HepG2 (cell line): Measurements from ENCODE around the gene CHRD. TPM values are rescaled to one million over a fixed set of nuclear protein-coding genes. Genes with fewer than 3 reads are reported as not detected.

Experiments used
- ATAC-seq: fragments of 200-7000 bp; cut with Tn5 transposase; 3 replicates; pipeline ENCODE4 v1.9.1; 2020; ENCODE audit warnings: mild to moderate bottlenecking, moderate library complexity
- BruUV-seq: library from RNA; stranded (reverse); fragments of 400-500 nt; replicated peaks from 2 replicates; lab custom pipeline; 2021; lab: Mats Ljungman, UMichigan
- CTCF ChIA-PET: fragments of 300-600 bp; formaldehyde crosslinking; extraction: SDS; loops from one replicate; lab custom pipeline; 2021; ENCODE audit warnings: low total read pairs, inconsistent platforms, low intra/inter-chr PET ratio; lab: Yijun Ruan, JAX
- POLR2A ChIA-PET: fragments of 350-600 bp; sonication (Branson Sonifier 250); formaldehyde crosslinking; loops from one replicate; lab custom pipeline; 2020; ENCODE audit warnings: antibody characterized with exemption, inconsistent platforms; lab: Yijun Ruan, JAX
- DNase-seq: peaks from one replicate; pipeline ENCODE4 v3.0.0-alpha.2; 2015; ENCODE audit warnings: low spot score
- FAIRE-seq: peaks from 3 replicates; lab custom pipeline; 2011; peaks lifted over from hg19 to GRCh38; lab: Jason Lieb, UNC
- H2AFZ ChIP-seq: one replicate; pipeline ENCODE4 v1.6.1; 2011; ENCODE audit warnings: low read length, inconsistent platforms
- H3K27ac ChIP-seq: fragments of 300-600 bp; 3 replicates; pipeline ENCODE4 v1.8.0; 2011; ENCODE audit warnings: mixed run types, mild to moderate bottlenecking, mixed read lengths, low read length, inconsistent platforms; ENCODE audit not compliant: insufficient read depth; ENCODE audit errors: extremely low read length
- H3K27me3 ChIP-seq, 2 experiments: fragments of 200-600 bp in 1 of 2; 2 replicates in 1 of 2; 3 replicates in 1 of 2; pipeline versions ENCODE4 v1.6.0 to v1.8.0; 2011; ENCODE audit warnings: low read length in 2 of 2, mild to moderate bottlenecking in 2 of 2, moderate library complexity in 2 of 2, inconsistent platforms in 1 of 2; ENCODE audit not compliant: insufficient read depth in 2 of 2, control insufficient read depth in 1 of 2
- H3K36me3 ChIP-seq, 2 experiments: fragments of 200-600 bp in 1 of 2; replicated peaks in 1 of 2; 2 replicates in 1 of 2; 3 replicates in 1 of 2; pipeline versions ENCODE4 v1.5.1 to v1.8.0; 2011; ENCODE audit warnings: low read length in 2 of 2, inconsistent platforms in 1 of 2; ENCODE audit not compliant: insufficient read depth in 2 of 2, control insufficient read depth in 1 of 2
- H3K4me1 ChIP-seq: 2 replicates; pipeline ENCODE4 v1.5.1; 2012; ENCODE audit warnings: low read length, inconsistent platforms; ENCODE audit not compliant: insufficient read depth
- H3K4me2 ChIP-seq: 2 replicates; pipeline ENCODE4 v1.6.0; 2011; ENCODE audit warnings: low read depth, low read length, inconsistent platforms
- H3K4me3 ChIP-seq, 3 experiments: fragments of 200-600 bp in 1 of 3; sonication (generic), shearing (Covaris generic) in 1 of 3; replicated peaks in 1 of 3; 2 replicates each; pipeline ENCODE4 v1.5.1; 2011 to 2016; ENCODE audit warnings: low read length in 3 of 3, inconsistent platforms in 2 of 3, low read depth in 2 of 3, mild to moderate bottlenecking in 2 of 3, control low read depth in 1 of 3, mixed read lengths in 1 of 3; ENCODE audit not compliant: insufficient read depth in 1 of 3
- H3K79me2 ChIP-seq: one replicate; pipeline ENCODE4 v1.6.1; 2011; ENCODE audit warnings: low read length, inconsistent platforms; ENCODE audit not compliant: insufficient read depth
- H3K9ac ChIP-seq: 2 replicates; pipeline ENCODE4 v1.6.0; 2011; ENCODE audit warnings: mild to moderate bottlenecking, low read depth, low read length, inconsistent platforms; ENCODE audit not compliant: insufficient read depth
- H3K9me3 ChIP-seq: 2 replicates; pipeline ENCODE4 v1.5.1; 2012; ENCODE audit warnings: mild to moderate bottlenecking, low read length
- H4K20me1 ChIP-seq: 2 replicates; pipeline ENCODE4 v1.6.0; 2011; ENCODE audit warnings: inconsistent platforms, mild to moderate bottlenecking, low read length, moderate library complexity; ENCODE audit not compliant: insufficient read depth
- CREB1 ChIP-seq, 2 experiments: fragments of 450-650 bp in 1 of 2; IDR thresholded peaks; 2 replicates each; pipeline ENCODE4 v1.6.1; 2016 to 2017; ENCODE audit warnings: control low read depth in 1 of 2, mild to moderate bottlenecking in 1 of 2, missing compliant biosample characterization in 1 of 2, missing genetic modification characterization in 1 of 2
- HNRNPL ChIP-seq: fragments of 200-400 bp; formaldehyde crosslinking; IDR thresholded peaks from 2 replicates; pipeline ENCODE4 v1.6.1; 2017; ENCODE audit warnings: mild to moderate bottlenecking, low read depth, low read length
- LCORL ChIP-seq, 2 experiments: fragments of 450-650 bp in 1 of 2; sonication (generic) in 1 of 2; formaldehyde crosslinking in 1 of 2; IDR thresholded peaks; 2 replicates each; pipeline versions ENCODE4 v1.5.0 to v1.6.1; 2017 to 2020; ENCODE audit warnings: antibody characterized with exemption in 1 of 2, missing genetic modification reagents in 1 of 2
- MNT ChIP-seq: fragments of 450-650 bp; IDR thresholded peaks from 2 replicates; pipeline ENCODE4 v1.6.1; 2016
- RXRA ChIP-seq: sonication (generic); formaldehyde crosslinking; IDR thresholded peaks from 2 replicates; pipeline ENCODE4 v1.5.1; 2020; ENCODE audit warnings: missing genetic modification reagents
- ZKSCAN8 ChIP-seq: IDR thresholded peaks from 2 replicates; pipeline ENCODE4 v1.6.1; 2016; ENCODE audit warnings: borderline replicate concordance, missing genetic modification reagents, missing compliant biosample characterization
- ZNF646 ChIP-seq: sonication (generic); formaldehyde crosslinking; IDR thresholded peaks from 2 replicates; pipeline ENCODE4 v1.9.0; 2021; ENCODE audit warnings: mild to moderate bottlenecking, missing genetic modification reagents
- WGBS: methylation state at CpG from one replicate; pipeline ENCODE4 v1.1.6; 2017; ENCODE audit warnings: low lambda C conversion rate; 5-methylcytosine and 5-hydroxymethylcytosine counted together
- in situ Hi-C: cut with HindIII; loops from 2 replicates; pipeline ENCODE4 v1.10.0; 2017; ENCODE audit warnings: low pct_unique_long_range_greater_than_20kb; ENCODE audit not compliant: extremely low pct_ligation_motif_present
- intact Hi-C: fragments of 100-400 bp; cut with micrococcal nuclease; formaldehyde crosslinking; loops from one replicate; pipeline ENCODE4 v1.10.0; 2022; ENCODE audit not compliant: unreplicated experiment
- polyA plus RNA-seq, 8 experiments: library from polyadenylated mRNA; depleted of rRNA in 3 of 8; stranded (reverse) in 7 of 8; unstranded in 1 of 8; fragments of >200 nt; fragmentation: Illumina TruSeq in 4 of 8; extraction: Trizol in 4 of 8; gene quantifications; 2 replicates each; pipeline versions ENCODE4 v1.2.1 to v1.2.3, GENCODE V29; 2011 to 2016; ENCODE audit warnings: low read depth in 4 of 8, missing spikeins in 1 of 8, mixed read lengths in 1 of 8; ENCODE audit not compliant: insufficient read depth in 1 of 8
- total RNA-seq, 5 experiments: library from RNA; depleted of rRNA; stranded (reverse); fragments of >200 nt; fragmentation: Illumina TruSeq; extraction: Trizol; gene quantifications; 2 replicates each; pipeline ENCODE4 v1.2.3, GENCODE V29; 2016; ENCODE audit warnings: low read depth in 1 of 5

CHRD gene
- total and polyA plus RNA-seq, 2 of the 13 experiments (the other 11 are each of a cell fraction or from before 2014, with no cell fraction given), result 22.2 to 35.2 TPM

- H3K27ac ChIP-seq, result no peak overlapping the region
- in situ Hi-C loops (no loop called here), intact Hi-C loops (loop anchor here (5.0 kb wide), 1 partner anchor 128 kb away; no protein-coding TSS in a partner anchor)
- H3K4me3 ChIP-seq, result peak overlapping the region in 1 of 3 experiments; percentile 33; a peak in 1 of 6 replicates
- peak overlapping the region; percentile 49 for H3K4me2 ChIP-seq
- H4K20me1 ChIP-seq, result no peaks in the 10 kb centered on the region
- no peaks in the 10 kb centered on the region for H3K79me2 ChIP-seq
- ChIA-PET POLR2A (interaction anchor here (0.7 to 1.6 kb wide), 3 partner anchors 15 to 37 kb away, joined by 3 to 4 read pairs (median 3); partner anchors contain the start of gene CHRD), CTCF (no interaction called here)
- H3K9me3 ChIP-seq, result no peaks in the 10 kb centered on the region
- no peaks in the 10 kb centered on the region for H3K36me3 ChIP-seq
- H3K27me3 ChIP-seq, result peaks cover 0 to 2% of the 10 kb centered on the region in 2 experiments; a peak in 1 of 5 replicates
- H3K9ac ChIP-seq, result no peak overlapping the region
- no peak for DNase-seq
- no TSS peak for BruUV-seq
- peaks cover 41% of the 10 kb centered on the region for H3K4me1 ChIP-seq
- TF ChIP-seq ZKSCAN8 (CRISPR knock-in tag) (no peak), MNT (peak; percentile 46), RXRA (CRISPR knock-in tag) (no peak), ZNF646 (CRISPR knock-in tag) (peak; percentile 90), LCORL (IDR thresholded peaks at IDR 0.05) (no peak), LCORL (CRISPR knock-in tag; IDR thresholded peaks at IDR 0.05) (peak; percentile 7; the same call in 1 of the 2 replicates), CREB1 (IDR thresholded peaks at IDR 0.05) (peak; percentile 29; the same call in 1 of the 2 replicates), CREB1 (CRISPR knock-in tag; IDR thresholded peaks at IDR 0.05) (no peak), HNRNPL (peak; percentile 61; the same call in 1 of the 2 replicates)
- ATAC-seq, result no peak
- no peak overlapping the region for H2AFZ ChIP-seq
- 74% methylated on average over 13 of the region's 16 CpGs for WGBS
- FAIRE-seq, result peak; percentile 73
Measured at GRCh38 chr3:184414418-184415202, 34.8 kb downstream of the CHRD start.
